ENCODE results near the gene LRRC31.

LRRC31 gene

DNA sequence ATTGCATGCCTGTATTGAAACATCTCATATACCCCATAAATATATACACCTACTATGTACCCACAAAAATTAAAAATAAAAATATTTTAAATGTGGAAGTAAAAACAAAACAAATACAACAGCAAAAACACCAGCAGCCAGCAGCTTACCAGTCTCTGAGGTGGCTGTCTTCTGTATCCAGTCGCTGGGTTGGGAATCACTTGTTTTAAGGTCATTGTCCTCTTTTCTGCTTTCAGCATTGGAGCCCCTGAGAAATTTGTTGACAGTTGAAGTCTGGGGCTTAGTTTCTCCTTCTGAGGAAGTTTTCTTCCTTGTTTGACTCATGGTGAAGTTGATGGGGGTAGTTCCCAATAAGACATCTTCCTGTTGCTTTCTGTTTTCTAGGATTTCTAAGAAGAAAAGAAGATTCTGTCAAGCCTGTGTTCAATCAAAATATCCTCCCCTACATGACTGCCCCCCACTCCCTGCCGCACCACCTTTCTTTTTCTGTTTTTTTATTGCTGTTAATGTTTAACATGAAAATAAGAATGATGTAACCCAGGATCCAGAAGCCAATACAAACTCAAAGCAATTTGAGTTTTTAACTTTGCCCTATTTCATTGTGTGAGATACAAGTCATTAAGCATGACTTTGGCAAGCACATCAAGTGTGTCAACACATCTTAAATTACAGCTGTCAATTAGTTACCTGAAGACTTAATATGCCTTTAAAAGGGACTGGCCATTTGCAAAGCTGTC, at the start of gene LRRC31:
TSS of gene LRRC31 (minus strand) at position 452 of the 737 bp plus-strand sequence. CDS start at position 324, 128 bp downstream.
- no peak within 1 kb of the TSS for H3K27ac ChIP-seq
- DNase-seq (ENCODE audit: low read depth, low spot score) = no peak

DNA sequence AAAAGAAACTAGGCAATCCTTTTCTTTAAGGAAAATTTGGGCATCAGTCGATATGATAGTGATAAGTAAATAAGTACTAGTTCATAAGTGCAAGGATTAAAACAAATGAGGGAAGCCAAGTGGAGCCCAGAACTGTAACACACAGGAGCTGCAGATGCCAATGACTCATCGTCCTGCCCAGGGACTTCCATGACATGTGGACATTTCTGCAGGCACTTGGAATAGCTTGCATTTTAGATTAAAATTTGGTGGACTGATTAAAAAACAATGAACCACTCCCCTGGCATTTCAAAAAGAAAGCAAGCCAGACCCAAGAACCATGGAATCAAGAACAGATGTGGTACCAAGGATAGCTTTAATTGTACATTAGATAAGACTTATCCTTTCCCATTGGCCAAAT, 44.6 kb upstream of the LRRC31 start:
- no peak for DNase-seq (ENCODE audit: low read depth, low spot score)
- no peak overlapping the region for H3K27ac ChIP-seq

DNA sequence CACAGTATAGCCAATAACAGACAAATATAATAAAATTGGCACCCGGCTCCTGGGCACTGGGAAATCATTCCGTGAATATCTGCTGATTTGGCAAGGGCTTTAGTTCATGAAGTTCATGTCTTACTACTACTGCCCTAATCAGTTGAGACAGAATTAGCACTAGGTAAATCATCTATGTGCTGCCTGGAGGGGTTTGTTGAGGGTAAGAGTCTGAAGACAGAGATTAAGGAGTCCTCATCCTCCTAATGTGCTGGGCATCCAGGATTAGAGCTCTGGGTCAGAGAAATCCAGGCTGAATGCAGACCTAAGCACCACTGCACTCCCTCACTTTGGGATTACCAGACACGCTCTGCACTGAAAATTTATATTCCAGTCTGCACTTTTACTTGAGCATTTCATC, 43.6 kb upstream of the LRRC31 start:
- no peak for DNase-seq (ENCODE audit: low read depth, low spot score)
- H3K27ac ChIP-seq = no peak overlapping the region

DNA sequence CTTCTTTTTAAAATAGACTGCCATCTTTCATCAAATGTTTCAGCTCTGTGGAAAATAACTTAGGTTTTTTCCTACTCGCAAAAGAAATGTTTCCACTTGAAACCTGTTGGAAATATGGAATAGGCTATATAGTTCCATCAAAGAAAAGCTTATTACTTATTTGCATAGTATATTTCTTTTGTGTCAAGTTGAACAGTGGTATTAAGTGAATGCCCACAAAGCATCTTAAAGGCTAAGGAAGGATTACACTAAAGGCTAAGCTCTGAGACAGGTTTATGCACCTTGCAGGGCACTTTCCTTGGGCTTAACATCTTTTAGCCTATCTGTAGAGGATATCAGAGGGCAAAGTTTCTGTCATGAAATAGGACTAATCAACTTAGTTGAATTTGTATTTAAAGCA, 41.5 kb upstream of the LRRC31 start, which contains the start of gene SAMD7:
TSS of gene SAMD7 (plus strand) at position 301 of the 400 bp plus-strand sequence. CDS start 7,927 bp downstream, outside the sequence.
- no peak within 1 kb of the TSS for H3K27ac ChIP-seq
- DNase-seq (ENCODE audit: low read depth, low spot score) = no peak

DNA sequence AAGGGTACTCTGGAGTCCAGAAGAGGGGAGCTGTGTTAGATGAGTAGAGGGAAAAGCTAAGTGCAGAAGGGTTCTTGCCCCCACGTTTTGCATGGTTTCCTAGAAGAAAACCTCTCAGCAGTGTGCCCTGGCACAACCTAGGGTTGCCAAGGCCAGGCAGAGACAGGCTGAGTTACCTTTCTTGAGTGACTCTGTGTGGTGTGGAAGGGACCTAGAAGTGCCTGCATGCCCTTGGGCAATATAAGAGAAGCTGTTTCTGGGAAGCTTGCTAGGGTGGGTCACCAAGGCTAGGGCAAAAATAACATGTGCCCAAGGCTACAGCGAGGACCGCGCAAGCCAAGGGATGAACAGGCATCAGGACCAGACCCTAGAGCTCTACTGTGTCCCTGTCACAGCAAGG, 38.2 kb upstream of the LRRC31 start:
- DNase-seq (ENCODE audit: low read depth, low spot score) = no peak

DNA sequence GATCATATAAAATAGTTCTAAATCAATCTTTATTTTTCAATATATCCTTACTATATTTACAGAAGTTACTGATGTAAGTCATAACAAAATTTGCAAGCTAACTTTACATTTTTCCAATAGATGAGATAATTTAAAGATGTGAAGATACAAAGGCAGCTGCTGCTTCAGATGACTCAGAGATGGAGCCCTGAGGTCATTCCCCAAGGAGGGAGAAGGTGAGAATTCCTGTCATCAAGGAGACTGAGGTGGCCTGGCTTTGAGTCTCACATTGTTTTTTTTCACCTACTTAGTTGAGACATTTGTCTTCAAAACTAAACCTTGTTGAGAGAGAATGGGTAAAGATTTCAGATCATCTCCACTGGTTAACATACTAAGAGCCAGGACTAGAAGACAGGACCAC, 37.7 kb upstream of the LRRC31 start:
- no peak for DNase-seq (ENCODE audit: low read depth, low spot score)

More for the DNA sequence above, 38.2 kb upstream of the LRRC31 start:
- H3K27ac ChIP-seq = no peak overlapping the region

DNA sequence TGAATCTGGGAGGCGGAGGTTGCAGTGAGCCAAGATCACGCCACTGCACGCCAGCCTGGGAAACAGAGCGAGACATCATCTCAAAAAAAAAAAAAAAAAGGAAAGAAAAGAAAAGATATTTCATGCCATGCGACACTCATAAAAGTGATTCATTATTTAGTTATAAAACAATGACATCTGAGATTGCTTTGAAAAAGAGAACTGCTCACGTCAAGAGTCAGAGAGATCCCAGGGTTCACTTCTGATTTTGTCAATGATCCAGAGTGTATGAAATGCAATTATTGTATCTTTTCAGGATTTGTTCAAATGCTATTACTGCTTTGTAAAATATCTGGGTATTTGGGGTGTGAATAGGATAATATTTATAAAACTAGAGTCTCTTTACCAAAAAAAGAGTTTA, 35.7 kb upstream of the LRRC31 start:
- DNase-seq (ENCODE audit: low read depth, low spot score) = no peak
- H3K27ac ChIP-seq = no peak overlapping the region

More for the DNA sequence above, 37.7 kb upstream of the LRRC31 start:
- H3K27ac ChIP-seq = no peak overlapping the region

DNA sequence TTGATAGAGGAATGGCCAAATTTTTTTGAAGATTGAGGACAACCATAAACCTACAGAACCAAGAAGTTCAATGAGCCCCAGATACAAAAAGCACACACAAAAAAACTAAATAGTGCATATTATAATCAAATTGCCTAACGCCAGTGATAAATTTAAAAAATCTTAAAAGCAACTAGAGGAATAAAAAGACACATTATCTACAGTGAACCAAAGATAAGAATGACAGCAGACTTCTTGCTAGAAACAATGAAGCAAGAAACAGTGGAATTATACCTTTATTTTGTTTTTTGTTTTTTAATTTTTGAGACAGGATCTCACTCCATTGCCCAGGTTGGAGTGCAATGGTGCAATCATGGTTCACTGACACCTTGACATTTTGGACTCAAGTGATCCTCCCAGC, 31.7 kb upstream of the LRRC31 start:
- no peak overlapping the region for H3K27ac ChIP-seq
- no peak for DNase-seq (ENCODE audit: low read depth, low spot score)

DNA sequence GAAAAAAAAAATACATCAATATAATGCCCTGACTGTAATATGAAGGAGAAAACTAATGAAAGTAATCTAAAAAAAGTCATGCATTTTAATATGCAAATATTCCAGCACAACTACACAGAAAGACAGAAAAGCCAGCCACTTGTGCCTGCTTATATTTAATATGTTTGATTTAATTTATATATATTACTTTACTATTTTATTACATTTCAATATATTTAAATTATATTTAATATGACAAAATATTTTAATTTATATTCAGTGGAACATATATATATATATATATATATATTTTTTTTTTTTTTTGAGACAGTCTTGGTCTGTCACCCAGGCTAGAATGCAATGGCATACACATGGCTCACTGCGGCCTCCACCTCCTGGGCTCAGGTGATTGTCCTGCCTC, 27.5 kb upstream of the LRRC31 start:
- no peak overlapping the region for H3K27ac ChIP-seq
- DNase-seq (ENCODE audit: low read depth, low spot score) = no peak

DNA sequence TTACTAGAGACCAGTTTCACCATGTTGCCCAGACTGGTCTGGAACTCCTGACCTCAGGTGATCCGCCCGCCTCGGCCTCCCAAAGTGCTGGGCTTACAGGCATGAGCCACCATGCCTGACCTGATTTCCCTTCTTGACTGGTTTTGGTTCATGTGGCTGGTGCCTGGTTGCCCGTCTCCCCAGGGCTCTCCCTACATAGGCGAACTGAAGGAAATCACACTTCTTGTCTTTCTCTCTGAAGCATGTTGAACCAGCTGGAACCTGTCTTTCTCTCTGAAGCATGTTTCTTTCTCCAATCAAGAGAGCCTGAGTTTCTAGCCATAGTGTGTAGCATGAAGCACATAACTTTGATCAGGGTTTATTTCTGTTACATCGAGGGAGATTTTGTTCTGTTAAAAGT, 25.3 kb upstream of the LRRC31 start:
- DNase-seq (ENCODE audit: low read depth, low spot score) = no peak
- H3K27ac ChIP-seq = no peak overlapping the region

DNA sequence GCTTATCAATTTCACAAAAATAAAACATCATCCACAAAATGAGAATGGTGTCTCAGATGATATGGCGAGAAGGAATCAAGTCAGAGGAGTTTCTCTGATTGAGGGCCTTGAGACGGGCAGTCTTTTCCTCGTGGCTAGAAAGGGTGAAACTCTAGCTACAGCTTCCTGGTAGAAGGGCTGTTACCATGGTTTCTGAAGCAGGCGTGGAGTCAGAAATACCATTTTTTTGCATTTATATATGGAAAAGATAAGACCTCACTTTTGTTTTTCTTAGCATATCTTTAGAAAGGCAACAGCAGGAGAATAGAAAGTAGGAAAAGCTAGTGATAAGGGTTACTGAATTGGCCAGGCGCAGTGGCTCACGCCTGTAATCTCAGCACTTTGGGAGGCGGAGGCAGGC, 24.4 kb upstream of the LRRC31 start:
- no peak for DNase-seq (ENCODE audit: low read depth, low spot score)
- no peak overlapping the region for H3K27ac ChIP-seq

DNA sequence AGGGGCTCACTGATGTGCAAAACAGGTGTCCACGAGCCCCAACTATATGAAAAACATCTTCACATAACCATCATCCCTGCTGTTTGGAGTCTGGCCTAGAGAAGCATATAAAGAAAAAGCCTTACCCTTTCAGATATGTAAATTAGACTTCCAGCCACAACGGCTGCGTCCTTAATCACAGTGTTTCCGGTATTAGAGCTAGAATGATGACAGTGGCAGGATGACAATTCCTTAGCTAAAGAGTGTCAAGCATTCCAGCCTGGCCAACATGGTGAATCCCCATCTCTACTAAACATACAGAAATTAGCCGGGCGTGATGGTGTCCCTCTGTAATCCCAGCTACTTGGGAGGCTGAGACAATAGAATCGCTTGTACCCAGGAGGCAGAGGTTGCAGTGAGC, 22.2 kb upstream of the LRRC31 start:
- no peak for DNase-seq (ENCODE audit: low read depth, low spot score)
- H3K27ac ChIP-seq = no peak overlapping the region

DNA sequence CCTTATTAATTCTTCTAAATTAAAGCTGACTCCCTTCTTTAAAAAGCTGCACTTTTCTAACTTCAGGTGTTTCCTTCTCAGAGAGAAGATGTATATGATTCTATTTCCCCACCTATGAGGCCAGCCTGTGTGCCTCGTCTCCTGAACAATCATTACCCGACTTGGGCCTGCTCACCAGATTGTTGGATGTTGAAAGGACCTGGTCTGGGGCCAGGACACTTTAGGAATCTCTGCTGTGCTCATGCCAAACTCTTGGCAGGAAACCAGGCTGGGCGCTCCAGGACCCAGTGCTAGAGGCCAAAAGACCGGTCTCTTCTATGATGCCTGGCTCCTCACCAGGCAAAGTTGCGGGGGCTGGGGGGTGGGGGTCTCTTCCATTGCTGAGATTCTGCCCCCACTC, 16.9 kb upstream of the LRRC31 start:
- no peak for DNase-seq (ENCODE audit: low read depth, low spot score)
- no peak overlapping the region for H3K27ac ChIP-seq

DNA sequence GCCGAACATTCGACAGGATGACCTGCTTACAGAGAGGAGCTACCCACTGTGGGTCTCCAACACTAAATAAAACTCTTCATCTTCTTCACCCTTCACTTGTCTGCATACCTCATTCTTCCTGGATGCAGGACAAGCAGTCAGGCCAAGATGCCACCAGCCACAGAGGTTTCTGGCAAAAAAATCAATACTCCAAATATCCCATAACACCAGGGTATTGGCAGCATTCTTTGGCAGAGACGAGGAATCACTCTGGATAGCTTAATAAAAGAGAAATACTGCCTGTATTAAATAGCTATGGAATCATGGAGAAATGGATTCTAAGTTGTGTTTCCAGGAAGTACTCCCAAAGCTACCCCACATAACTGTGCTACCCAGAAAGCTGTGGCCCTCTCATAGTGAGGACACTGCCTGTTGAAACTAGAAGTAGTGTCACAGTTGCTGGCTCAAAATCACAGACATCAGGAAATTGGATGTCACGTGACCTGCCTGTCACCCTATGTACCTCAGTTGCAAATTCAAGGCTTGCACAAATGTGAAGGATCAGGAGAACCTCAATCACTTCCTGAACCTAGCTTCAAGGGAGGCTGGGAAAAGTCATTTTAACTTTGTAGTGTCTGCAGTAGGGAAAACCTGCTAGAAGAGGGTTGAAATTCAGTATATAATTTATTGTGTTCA, 11.0 kb upstream of the LRRC31 start:
- H3K27ac ChIP-seq = no peak overlapping the region
- no peak for DNase-seq (ENCODE audit: low read depth, low spot score)

DNA sequence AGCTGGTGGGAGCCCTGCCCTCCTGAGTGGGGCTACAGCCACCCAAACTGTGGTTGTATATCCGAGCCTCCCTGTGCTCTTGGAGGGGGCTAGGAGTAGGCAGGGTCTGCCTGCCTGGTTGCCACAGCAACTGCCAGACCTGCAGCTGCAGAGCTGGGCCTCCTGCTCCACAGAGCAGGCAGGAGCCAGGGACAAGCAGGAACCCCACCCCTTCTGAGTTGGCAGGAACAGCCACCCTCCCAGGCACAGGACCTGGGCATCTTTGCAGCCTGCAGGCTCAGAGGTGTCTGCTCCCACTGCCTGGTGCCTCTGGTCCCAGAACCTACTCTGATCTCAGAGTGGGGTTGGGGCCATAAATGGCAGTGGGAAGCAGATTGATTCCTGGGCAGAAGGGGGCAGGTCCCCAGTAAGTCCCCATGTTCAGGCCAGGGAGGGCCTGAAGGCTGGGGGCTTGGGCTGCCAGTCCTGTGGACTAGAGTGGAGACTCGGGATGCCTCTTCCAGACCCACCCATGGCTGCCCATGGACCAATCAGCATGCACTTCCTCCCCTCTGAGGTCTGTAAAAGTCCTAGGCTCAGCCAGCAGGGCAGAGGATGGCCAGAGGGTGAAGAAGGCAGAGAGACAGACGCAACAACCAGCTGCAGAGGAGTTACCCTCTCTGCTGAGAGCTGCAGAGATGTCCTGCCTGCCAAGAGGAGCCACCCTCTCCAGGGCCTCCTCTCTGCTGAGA, 10.3 kb upstream of the LRRC31 start:
- DNase-seq (ENCODE audit: low read depth, low spot score) = no peak
- H3K27ac ChIP-seq = no peak overlapping the region

DNA sequence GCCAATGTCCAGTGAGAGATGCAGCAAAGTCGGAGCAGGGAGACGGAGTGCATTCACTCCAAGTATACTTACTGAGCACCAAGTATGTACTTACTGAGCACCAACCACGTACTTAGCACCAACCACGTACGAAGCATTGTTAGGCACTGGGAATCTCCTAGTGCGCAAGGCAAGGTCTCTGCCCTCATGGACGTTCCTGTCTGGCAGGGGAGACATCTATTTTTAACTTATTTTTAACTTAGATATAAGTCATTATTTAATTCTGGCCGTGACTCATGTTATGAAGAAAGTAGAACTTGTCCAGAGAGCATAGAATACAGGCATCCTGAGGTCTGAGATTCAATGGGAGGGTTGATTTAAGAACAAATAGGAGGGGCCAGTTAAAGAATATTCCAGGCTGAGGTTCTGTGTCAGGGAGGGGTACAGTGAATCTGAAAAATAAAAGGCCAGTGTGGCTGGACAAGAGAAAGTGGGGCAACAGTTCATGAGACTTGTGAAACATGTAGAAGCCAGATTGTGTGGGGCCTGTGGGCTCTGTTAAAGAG, 9.3 kb upstream of the LRRC31 start:
- no peak for DNase-seq (ENCODE audit: low read depth, low spot score)
- no peak overlapping the region for H3K27ac ChIP-seq

DNA sequence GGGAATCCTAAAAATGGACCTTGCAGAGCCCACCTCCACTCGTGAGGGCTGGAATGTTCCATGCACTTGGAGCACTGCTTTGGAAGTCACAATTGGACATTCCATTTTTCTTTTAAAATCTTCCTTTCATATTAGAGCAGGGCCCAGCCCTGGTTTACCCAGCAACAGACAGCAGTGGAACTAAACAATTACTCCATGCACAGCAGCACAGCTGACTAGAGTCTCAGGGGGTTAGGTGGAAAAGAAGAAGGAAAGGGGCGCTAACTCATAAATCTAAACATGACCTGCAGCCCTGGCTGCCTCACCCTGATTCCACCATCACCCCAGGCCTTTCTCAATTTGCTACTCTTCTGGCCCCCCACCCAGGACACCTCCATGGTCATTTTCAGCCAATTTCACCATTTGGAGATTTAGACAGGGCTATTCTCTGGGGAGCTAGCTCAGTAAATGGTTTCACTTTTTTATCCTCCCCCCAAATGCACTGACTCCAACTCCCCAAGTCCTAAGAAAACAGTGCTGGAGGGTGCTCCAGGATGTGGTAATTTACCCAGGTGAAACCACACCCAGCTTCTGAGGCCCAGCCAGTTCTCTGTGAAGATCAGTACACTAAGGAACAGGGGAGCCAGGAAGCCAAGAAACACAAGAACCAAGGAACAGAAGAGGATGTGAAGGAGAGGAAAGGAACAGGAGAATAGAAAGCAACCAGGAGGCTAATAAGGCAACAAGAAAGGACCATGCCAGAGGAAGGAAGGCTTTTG, 1.6 kb upstream of the LRRC31 start:
- DNase-seq (ENCODE audit: low read depth, low spot score) = no peak

DNA sequence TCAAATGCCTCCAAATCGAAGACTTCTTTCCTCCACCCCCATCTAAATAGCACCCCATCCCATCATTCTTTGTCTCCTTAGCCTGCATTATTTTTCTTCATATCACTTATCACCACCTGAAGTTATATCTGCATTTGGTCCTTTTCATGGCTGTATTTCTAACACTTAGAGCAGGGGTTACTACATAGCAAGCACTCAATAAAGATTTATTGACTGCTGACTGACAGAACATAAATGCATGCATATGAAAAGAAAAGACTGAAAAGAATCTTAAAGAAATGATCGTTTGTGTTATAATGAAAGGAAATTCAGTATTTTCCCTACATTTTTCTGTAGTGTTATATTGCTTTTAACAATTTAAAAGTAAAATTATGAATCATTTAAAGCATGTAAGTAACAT, 1.4 kb downstream of the LRRC31 start:
- H3K27ac ChIP-seq = no peak overlapping the region
- DNase-seq (ENCODE audit: low read depth, low spot score) = no peak

More for the DNA sequence above, 1.6 kb upstream of the LRRC31 start:
- H3K27ac ChIP-seq = no peak overlapping the region

DNA sequence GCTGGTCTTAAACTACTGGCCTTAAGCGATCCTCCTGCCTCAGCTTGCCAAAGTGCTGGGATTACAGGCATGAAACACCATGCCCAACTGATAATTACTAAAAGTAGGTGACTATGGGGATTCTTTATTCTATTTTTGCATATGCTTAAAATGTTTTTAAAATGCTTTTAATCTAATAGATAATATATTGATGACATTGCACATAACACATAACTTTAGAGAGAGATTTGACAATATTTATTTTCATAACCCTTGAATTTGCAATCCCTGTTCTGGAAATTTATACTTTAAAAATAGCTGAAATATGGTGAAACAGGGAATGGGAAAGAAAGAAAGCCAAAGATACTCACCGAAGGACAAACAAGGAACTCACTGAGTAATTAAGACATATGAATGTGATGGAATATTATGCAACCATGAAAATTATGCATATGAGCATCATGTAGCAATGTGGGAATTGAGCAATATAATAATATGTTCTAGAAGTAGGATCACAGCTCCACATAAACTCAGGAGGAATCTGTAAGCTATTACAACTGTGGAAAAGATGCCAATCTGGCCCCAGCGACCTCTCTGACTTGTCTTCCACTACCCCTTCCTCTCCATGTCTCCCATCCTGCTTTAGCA, 2.0 kb downstream of the LRRC31 start:
- DNase-seq (ENCODE audit: low read depth, low spot score) = no peak
- H3K27ac ChIP-seq = no peak overlapping the region
